HG03342 (cell line): ENCODE measurements around the gene GAPVD1.
"Not testable (repeated sequence)": the region's sequence is repeated elsewhere in the genome, so short reads cannot be mapped to it uniquely, and the experiment has no call there.

Experiments used
- ATAC-seq: cut with Tn5 transposase; IDR thresholded peaks from one replicate; pipeline ENCODE4 v1.9.1; 2021; ENCODE audit warnings: mild to moderate bottlenecking, moderate library complexity; ENCODE audit not compliant: unreplicated experiment

GAPVD1 gene

DNA sequence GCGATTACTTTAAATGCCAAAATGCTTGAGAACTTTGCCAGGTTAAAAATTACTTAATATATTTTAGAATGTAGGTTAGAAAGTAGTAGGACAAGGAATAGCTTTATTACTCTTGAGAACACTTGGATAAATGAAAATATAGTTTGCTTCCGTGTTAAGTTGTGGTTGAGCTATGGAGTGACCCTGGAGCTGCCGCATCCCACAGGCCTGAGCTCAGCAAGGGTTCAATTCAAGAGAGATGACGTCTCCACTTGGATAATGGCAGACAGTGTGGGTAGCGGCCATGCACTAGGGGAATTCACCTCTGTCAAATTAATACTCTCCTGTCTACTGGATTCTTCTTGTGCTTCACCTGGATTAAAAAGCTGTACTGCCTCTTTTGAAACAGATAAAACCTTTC, 105.0 kb downstream of the GAPVD1 start:
- no peak for ATAC-seq

GRCh38 chr9:125370786-125371185, 109.2 kb downstream of the GAPVD1 start:
- no peak for ATAC-seq

GRCh38 chr9:125372441-125373226, 111.0 kb downstream of the GAPVD1 start:
- ATAC-seq, result no peak

- peak; percentile 63 for ATAC-seq
Observed at GRCh38 chr9:125374443-125375309, 113.0 kb downstream of the GAPVD1 start.

DNA sequence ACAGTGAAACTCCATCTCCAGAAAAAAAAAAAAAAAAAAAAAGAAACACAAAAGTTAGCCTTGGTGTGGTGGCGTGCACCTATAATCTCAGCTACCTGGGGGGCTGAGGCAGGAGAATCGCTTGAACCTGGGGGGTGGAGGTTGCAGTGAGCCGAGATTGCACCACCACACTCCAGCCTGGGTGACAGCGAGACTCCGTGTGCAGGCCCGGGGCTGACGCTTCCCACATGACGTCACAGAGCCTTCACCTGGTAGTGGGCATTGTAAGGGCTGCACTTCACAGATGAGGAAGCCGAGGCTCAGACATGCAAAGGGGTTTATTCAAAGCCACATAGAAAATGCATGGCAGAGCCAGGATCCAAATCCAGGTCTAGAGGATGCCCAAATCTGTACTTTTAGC, 114.2 kb downstream of the GAPVD1 start:
- ATAC-seq, result no peak

DNA sequence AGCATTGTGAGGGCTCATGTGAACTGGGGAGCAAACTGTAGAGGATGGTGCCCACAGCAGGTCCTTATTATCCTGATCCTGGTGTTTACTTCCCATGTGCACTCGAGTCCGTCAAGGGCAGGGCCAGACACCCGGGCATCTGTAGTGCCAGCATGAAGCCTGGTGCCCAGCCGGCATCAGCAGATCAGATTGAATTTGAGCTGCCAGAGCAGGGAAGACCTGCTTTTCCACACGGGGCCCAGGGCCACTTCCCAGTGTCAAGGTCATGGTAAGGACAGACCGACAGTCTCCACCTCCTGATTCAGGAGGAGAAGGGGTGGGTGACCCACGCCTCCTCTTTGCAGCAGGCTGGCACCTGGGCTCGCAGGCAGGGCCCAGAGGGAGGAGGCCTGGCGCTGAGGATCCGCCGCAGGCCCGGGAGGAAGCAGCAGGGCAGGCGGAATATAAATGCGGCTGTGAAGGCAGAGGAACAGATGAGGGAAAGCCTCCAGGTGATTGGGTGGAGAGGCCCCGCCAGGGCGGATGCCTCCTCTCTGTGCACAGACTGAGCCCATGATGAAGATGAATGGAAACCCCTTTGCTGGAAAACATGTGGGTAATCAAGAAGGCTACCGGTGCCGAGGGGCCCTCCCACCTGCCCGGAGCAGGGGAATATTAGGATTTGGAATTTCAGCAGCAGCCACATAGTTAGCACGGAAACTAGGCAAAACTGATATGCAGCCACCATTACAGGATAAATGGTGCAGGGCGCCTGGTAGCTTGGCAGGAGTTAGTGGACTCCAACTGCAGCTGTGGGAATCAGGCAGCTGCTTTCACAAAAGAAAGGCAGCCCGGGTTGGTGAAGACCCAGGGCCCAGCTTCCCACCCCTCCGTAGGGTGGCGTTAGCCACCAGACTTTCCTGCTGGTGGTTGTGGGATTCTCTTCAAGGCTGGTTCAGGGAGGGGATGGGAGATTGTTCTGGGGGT, 114.9 kb downstream of the GAPVD1 start:
- ATAC-seq, result no peak

DNA sequence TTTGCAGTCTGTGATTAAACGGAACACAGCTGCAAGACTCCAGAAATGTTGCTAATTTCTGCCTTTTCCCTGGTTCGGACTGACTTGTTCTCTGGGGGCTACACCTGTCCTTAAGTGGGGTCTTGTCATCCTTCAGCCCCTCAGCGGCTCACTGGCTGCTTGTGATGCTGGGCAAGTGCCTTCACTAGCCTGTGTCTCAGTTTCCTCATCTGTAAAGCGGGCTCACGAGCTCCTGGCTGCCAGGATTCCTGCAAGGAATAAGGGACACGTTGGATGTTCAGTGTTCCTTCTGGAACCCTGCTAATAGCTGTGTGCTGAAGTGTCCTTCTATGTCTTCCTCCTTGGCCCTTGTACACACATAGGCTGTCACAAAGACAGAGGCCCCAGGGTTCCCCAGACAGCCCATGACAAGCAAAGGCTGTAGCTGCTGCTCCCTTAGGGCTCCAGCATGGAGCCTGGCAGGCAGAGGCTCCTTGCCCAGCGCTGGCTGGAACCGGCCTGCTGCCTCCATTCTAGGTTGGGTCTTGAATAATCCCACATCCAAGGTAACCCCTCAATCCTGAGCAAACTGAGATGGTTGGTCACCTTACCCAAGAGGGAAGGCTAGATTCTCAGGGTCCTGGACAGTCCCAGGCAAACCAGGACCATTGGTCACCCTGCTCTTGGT, 116.1 kb downstream of the GAPVD1 start:
- no peak for ATAC-seq

DNA sequence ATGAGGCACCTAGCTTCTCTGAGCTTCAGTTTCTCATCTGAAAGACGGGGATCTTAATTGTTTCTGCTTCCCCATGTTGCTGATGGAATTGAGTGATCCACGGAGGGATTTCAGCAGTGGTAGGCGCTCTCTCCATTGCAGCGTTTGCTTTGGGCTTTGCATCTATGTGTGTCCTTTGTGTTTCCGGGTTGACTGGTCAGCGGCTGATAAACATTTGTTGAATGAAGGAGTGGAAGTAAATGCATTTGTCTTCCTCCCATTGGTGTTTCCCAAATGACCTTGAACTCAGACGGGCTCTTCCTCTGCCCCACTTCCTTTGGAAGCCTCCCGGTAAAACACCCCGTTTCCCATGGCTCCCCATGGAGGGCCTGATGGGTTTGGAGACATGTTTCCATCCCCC, 117.2 kb downstream of the GAPVD1 start:
- ATAC-seq, result no peak

GRCh38 chr9:125379208-125379607, 117.6 kb downstream of the GAPVD1 start:
- no peak for ATAC-seq

DNA sequence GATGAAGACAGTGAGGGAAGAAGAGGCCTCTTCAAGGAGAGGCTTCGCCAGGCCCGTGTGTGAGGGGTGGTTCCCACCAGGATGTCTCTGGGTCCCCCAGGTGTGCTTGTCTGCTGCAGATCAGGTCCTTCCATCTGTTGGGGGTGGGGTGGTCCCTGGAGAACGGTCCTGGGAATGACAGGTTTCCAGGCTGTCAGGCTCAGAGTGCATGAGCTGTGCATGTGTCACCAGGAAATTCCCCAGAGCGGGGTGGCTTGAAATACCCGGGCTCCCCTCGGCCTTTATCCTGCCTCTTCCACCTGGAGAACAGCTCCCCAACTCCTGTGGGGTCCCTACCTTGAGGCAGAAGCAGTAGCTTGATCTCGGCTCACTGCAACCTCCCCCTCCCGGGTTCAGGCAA, 118.8 kb downstream of the GAPVD1 start:
- no peak for ATAC-seq

GRCh38 chr9:125387861-125388524, 126.4 kb downstream of the GAPVD1 start:
- no peak for ATAC-seq

DNA sequence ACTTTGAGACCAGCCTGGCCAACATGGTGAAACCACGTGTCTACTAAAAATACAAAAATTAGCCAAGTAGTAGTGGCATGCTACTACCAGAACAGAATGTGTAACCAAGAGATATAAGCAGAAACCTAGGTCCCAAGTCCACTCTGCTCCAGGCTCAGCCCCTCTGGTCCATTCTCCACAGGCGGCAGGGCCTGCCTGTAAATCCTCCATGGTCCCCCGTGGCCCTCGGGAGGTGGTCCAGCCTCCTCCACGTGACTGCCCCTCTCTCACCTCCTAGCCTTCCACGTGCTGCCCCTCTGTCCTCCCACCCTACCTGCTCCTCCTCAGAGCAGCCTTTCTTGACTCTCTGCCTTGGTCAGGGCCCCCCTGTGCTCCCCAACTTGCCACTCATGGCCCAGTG, 127.4 kb downstream of the GAPVD1 start:
- no peak for ATAC-seq

GRCh38 chr9:125391704-125392103, 130.1 kb downstream of the GAPVD1 start:
- ATAC-seq, result no peak

DNA sequence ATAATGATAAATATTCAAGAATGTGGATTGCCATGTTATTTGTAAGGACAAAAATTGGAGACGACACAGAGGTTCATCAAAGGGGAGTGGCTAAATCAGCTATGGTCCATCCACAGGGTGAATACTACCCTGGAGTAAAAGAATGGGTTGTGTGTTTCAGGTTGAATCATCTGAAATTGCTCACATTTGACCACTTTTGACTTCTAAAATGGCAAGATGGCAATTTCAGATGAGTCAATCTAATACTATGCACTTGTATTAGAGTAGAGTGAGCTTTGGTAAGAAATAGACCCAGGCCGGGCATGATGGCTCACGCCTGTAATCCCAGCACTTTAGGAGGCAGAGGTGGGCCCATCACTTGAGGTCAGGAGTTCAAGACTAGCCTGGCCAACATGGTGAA, 131.8 kb downstream of the GAPVD1 start:
- ATAC-seq, result no peak

DNA sequence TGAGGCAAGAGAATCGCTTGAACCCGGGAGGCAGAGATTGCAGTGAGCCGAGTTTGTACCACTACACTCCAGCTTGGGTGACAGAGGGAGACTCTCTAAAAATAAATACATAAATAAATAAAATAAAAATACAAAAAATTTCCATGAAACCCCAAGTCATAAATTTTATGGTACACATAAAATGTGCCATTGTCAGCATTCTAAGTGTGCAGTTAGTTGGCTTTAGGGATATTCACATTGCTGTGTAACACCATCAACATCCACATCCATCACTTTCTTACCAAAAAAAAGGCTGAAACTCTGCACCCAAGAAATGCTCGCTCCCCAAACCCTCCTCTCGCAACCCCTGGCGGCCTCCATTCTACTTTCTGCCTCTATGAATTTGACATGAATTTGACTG, 135.2 kb downstream of the GAPVD1 start:
- no peak for ATAC-seq

- no peak for ATAC-seq
Observed at GRCh38 chr9:125397736-125398135, 136.1 kb downstream of the GAPVD1 start.

DNA sequence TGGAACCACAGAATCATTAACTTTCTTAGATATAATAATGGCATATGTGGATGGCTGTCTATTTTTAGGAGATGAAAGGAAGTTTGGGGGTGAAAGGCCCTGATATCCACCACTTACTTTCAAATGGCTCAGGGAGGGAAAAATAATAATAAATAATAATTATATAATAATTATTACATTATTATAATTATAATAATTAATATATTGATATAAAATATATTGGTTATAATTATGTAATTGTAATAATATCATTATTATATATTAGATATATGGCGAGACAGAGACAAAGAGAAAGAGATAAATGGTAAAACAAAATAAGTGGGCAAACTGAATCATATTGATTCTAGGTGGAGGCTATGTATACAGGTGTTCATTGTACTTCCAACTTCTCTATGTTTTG, 136.6 kb downstream of the GAPVD1 start:
- ATAC-seq, result no peak

DNA sequence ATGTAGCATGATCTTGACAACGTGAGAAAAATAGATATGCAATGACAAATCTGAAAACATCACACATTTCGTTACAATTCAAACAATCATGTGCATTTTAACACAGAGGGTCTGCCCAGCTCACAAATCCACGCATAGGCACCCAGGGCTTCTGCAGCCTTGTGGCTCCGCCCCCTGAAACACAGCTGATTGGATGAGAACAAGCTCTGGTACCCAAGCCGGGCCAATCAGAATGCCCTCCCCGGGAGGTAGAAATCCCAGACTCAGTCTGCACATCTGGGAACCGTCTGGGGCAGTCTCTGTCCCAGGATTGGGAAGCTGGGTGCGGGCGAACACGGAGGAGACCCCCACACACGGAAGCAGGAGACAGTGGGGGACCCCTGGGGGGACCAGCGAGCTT, 137.5 kb downstream of the GAPVD1 start:
- ATAC-seq, result no peak

DNA sequence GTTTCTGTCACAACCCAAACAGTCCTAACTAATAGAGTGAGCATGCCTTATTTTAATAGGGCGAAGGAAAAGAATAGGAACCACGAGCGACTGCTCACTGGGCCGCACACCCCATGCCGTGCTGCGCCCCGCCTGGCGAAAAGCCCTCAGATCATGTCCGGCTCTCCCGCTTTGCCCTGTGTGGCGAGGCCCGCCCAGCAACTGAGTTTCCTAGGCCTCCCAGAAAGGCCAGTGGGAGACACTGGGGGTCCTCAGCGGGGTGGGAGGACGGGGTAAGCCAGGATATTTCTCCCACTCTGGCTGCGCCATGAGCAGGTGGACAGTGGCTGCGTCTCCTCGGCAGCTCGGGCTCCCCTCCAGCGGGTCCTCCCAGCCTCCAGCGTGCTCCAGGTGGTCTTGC, 138.0 kb downstream of the GAPVD1 start:
- ATAC-seq, result no peak

DNA sequence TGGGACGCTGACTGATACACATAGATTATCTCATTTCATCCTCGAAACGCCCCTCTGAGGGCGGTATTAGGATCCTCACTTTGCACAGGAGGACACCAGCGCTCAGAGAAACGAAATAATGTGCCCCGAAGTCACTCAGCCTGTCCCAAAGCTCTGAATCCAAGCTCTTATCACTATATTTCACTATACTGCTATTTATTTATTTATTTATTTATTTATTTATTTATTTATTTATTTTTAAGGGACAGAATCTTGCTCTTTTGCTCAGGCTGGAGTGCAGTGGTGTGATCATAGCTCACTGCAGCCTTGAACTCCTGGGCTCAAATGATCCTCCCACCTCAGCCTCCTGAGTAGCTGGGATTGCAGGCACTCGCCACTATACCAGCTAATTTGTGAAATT, 138.6 kb downstream of the GAPVD1 start:
- not testable (repeated sequence) for ATAC-seq
